GM18951 (cell line): ENCODE results near the gene ST3GAL3.

Experiments used
- POLR2A ChIP-seq: IDR thresholded peaks from 4 replicates; pipeline ENCODE4 v1.6.1; 2011; ENCODE audit warnings: mild to moderate bottlenecking; ENCODE audit not compliant: insufficient read length, insufficient read depth; ENCODE audit errors: extremely low read depth
- in situ Hi-C: fragments of 300-500 bp; cut with MboI; formaldehyde crosslinking; loops from one replicate; pipeline ENCODE4 v1.12.0; 2022; ENCODE audit warnings: low sequenced_read_pairs, mixed read lengths, inconsistent platforms; ENCODE audit not compliant: unreplicated experiment

The ST3GAL3 gene

DNA sequence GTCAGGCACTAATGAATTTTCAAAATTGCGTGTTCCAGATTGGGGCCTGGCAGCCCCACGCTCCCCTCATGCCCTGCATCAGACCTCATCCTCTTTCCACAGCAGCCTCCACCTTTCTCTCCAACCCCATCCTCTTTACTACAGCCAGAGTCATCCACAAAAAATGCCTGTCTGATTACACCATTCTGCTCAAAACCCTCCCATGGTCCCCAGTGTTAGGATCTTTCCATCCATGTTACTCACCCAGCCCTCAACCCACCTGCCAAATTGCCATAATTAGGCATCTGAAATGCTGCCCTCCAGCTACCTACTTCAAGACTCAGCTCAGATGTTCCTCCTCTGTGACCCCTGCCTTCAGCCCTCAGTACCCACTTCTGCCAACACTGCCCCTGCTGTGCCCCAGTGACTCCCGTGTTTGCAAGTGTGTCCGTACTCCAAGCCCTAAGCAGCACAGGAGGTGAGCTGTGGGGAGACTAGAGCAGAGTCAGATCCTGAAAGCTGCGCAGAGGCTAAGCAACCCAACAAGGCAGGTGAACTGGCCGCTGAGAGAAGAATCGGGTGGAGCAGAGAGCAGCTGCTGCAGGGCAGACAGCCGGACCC is 225.6 kb downstream of the ST3GAL3 start:
- TF ChIP-seq POLR2A = no peak
- in situ Hi-C loops = loop anchor here (10.0 kb wide), 2 partner anchors 178 to 398 kb away; partner anchors contain the start of gene PTPRF

DNA sequence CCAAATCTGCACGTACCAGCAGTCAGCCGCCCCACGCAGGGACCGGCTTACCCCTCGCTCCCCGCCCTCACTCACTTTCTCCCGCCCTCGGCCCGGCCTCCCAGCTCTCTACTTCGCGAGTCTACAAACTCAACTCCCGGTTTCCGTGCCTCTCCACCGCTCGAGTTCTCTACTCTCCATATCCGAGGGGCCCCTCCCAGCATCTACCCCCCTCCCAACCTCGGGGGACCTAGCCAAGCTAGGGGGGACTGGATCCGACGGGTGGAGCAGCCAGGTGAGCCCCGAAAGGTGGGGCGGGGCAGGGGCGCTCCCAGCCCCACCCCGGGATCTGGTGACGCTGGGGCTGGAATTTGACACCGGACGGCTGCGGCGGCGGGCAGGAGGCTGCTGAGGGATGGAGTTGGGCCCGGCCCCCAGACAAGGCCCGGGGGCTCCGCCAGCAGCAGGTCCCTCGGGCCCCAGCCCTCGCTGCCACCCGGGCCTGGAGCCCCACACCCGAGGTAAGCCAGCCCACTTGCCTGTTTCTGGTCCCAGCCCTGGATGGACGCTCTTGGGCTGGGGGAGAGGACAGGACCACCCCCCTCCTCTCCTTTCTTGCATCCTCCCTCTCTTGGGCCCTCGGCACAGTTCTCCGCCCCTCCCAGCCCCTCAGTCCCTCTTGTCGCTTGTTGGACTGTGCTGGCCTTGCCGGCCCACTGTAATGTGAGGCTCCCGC is 226.2 kb downstream of the ST3GAL3 start, which contains the start of gene ARTN:
ARTN (plus strand) TSS at position 416 of the 715 bp plus-strand sequence. CDS start 1,856 bp downstream, outside the sequence.
- in situ Hi-C loops = loop anchor here (10.0 kb wide), 2 partner anchors 179 to 399 kb away; partner anchors contain the start of gene PTPRF
- TF ChIP-seq POLR2A = no peak

DNA sequence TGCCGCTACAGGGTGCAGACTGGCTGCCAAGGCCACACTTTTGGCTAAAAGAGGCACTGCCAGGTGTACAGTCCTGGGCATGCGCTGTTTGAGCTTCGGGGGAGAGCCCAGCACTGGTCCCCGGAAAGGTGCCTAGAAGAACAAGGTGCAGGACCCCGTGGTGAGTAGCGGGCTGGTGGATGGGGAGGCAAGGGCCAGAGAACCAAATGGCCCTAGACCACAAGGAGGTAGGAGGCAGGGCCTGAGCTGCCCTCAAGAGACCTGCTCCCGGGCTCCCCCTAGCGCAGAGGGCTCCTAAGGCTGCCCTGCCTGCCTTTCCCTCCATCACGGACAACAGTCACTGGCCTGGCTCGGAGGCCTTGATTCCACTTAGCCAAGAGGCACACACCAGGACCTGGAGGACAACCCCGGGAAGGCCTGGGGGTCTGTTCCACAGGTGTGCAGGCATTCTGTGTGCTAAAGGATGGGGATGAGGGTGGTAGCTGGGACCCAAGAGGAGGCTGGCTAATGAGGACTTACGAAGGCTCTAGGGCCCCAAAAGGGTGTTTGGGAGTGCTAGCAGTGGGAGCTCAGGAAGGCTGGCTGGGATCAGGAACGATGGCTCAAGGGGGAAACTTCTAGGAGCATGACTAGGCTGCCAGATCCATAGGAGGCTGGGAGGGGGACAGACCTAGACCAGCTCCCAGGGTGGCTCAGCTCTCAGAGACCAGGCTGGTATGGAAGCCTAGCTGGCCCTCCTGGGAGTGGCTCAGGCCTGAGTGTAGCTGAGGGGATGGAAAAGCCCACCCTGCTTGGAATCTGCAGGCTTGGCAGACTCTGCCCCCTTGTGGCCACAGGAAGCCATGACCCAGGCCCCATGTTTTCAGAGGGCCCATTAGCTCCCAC is 227.0 kb downstream of the ST3GAL3 start:
- in situ Hi-C loops = loop anchor here (10.0 kb wide), 2 partner anchors 180 to 400 kb away; partner anchors contain the start of gene PTPRF
- no peak for TF ChIP-seq POLR2A

DNA sequence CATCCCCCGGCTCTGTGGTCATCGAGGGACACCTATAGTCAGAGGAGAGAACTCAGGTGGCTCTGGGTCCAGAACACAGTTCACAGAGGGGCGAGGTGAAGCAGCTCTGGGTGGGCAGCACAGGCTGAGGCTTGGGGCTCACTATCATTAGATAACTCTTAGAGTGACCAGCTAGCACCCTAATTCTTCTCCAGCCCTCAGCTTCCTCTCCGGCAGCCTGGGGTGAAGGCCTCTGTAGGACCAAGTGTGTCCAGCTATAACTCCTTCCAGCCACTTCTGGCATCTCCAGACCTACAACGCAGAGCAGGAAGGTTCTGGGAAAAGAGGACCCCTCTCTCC is 227.6 kb downstream of the ST3GAL3 start:
- TF ChIP-seq POLR2A = no peak
- in situ Hi-C loops = loop anchor here (10.0 kb wide), 2 partner anchors 180 to 400 kb away; partner anchors contain the start of gene PTPRF

DNA sequence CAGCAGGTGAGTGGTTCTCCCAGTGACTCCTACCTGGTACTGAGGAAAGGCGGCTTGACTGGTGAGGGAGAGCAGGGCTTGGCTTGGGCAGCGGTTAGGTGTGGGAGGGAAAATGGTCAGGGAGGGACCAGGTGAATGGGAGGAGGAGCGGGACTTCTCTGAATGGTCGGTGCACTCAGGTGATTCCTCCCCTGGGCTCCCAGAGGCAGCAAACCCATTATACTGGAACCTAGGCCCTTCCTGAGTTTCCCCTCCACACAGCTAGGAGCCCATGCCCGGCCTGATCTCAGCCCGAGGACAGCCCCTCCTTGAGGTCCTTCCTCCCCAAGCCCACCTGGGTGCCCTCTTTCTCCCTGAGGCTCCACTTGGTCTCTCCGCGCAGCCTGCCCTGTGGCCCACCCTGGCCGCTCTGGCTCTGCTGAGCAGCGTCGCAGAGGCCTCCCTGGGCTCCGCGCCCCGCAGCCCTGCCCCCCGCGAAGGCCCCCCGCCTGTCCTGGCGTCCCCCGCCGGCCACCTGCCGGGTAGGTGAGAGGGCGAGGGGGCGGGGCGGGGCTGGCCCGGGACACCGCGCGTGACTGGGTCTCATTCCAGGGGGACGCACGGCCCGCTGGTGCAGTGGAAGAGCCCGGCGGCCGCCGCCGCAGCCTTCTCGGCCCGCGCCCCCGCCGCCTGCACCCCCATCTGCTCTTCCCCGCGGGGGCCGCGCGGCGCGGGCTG is 228.5 kb downstream of the ST3GAL3 start:
- in situ Hi-C loops = loop anchor here (10.0 kb wide), 2 partner anchors 181 to 401 kb away; partner anchors contain the start of gene PTPRF
- no peak for TF ChIP-seq POLR2A

DNA sequence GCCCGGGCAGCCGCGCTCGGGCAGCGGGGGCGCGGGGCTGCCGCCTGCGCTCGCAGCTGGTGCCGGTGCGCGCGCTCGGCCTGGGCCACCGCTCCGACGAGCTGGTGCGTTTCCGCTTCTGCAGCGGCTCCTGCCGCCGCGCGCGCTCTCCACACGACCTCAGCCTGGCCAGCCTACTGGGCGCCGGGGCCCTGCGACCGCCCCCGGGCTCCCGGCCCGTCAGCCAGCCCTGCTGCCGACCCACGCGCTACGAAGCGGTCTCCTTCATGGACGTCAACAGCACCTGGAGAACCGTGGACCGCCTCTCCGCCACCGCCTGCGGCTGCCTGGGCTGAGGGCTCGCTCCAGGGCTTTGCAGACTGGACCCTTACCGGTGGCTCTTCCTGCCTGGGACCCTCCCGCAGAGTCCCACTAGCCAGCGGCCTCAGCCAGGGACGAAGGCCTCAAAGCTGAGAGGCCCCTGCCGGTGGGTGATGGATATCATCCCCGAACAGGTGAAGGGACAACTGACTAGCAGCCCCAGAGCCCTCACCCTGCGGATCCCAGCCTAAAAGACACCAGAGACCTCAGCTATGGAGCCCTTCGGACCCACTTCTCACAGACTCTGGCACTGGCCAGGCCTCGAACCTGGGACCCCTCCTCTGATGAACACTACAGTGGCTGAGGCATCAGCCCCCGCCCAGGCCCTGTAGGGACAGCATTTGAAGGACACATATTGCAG is 229.3 kb downstream of the ST3GAL3 start:
- in situ Hi-C loops = loop anchor here (10.0 kb wide), 2 partner anchors 182 to 402 kb away; partner anchors contain the start of gene PTPRF

DNA sequence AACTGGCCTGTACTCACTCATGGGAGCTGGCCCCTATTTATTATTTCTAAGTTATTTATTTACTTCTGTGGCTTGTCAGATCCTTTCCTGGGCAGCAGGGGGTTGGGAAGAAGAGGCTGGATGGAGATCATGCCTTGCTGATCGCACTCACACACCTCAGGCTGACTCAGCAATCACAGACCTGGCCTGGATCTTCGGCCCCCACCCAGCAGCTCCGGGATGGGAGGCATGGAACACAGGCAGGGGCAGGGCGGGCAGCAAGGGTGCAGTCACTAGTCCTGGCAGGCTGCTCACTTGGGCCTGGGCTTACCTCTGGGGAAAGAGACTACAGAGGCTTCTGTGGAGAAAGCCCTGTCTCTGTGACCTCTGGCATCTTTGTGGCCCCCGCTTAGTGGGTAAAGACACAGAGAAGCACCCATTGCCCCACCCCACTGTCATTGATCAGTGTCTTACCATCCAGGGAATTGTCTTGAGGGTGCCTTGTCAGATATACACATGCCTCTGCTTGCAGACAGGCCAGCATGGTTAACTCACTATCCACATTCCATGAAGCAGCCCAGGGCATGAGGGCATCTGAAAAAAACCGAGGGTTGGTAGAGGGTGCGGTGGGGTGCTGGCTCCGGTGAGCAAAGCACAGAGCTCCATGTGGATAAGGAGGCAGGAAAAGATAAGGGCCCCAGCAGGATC is 230.0 kb downstream of the ST3GAL3 start:
- in situ Hi-C loops = loop anchor here (10.0 kb wide), 2 partner anchors 183 to 403 kb away; partner anchors contain the start of gene PTPRF
- TF ChIP-seq POLR2A = no peak

More for the DNA sequence above, 229.3 kb downstream of the ST3GAL3 start:
- no peak for TF ChIP-seq POLR2A

DNA sequence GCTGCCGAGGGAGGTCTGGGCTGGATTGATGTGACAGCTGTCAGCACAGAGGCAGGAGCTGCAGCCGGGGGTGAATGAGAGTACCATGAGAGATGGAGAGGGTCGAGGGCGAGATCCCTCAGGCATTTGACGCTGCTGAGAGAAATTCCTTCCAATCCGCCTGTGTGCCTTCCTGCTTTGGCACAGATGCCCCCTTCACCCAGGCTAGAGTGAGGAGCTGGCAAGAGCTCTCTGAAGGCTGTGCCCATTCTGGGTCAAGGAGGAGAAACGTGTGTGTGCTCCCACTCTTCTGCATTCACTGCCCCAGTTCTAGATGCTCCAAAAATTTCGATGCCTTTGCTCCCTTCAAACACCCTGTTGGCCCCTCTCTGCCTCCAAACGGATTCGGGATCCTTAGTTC is 231.0 kb downstream of the ST3GAL3 start:
- in situ Hi-C loops = loop anchor here (10.0 kb wide), 2 partner anchors 184 to 404 kb away; partner anchors contain the start of gene PTPRF

DNA sequence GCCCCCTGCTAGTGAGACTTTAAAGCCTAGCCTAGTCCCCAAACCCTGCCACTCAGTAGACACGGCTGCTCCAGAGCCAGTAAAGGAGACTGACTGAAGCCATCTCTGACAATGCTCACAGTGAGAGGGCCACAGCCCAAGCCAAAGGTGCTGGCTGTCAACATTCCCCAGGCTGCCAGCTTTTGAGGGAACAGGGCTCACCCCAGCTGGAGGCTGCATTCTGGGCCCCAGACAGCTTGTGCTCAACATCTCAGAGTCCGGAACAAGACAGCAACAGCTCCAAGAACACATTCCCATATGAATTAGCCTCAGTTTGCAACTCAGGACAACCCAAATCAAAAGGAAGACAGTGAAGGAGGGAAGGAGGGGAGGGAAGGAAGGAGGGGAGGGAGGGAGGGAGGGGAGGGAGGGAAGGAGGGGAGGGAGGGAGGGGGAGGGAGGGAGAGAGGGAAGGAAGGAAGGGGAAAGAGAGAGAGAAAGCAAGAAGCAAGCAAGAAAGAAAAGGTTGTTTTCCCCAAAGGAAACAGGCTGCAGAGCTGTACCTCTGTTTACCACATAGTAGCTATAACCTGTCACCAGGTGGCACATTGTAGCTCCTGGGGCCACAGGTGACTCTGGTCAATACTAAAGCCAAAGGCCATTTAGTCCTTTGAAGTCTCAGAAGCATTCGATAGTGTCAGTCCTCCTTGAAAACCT is 231.7 kb downstream of the ST3GAL3 start:
- in situ Hi-C loops = loop anchor here (10.0 kb wide), 2 partner anchors 184 to 404 kb away; partner anchors contain the start of gene PTPRF
- TF ChIP-seq POLR2A = no peak

More for the DNA sequence above, 231.0 kb downstream of the ST3GAL3 start:
- no peak for TF ChIP-seq POLR2A

DNA sequence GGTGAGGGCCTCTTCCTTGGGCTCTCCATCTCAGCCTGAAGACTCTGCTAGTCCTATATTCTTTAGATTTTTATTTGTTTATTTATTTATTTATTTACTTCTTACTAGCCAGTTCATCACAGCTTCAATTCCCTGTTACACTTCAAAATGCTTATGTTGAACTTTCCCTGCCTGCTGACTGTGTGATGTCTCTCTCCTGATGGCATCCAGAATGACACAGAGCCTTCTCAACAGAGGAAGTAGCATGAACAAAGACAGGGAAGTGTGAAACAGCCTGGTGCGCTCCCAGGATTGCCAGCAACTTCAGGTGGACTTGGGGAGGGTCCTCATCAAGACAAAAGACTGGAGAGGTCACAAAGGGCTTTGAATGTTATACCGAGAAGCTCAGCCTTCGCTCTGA is 235.1 kb downstream of the ST3GAL3 start:
- TF ChIP-seq POLR2A = no peak
- in situ Hi-C loops = no loop called here
